ENCODE data around the gene PARP8. TPM values are rescaled to one million over a fixed set of nuclear protein-coding genes. Genes with fewer than 3 reads are reported as not detected.
A peak's percentile ranks its signal among the peaks of the same experiment; 100 is the strongest.

PARP8 gene
- total RNA-seq, 2 experiments from 2014 or later: 42.9 to 48.3 TPM

DNA sequence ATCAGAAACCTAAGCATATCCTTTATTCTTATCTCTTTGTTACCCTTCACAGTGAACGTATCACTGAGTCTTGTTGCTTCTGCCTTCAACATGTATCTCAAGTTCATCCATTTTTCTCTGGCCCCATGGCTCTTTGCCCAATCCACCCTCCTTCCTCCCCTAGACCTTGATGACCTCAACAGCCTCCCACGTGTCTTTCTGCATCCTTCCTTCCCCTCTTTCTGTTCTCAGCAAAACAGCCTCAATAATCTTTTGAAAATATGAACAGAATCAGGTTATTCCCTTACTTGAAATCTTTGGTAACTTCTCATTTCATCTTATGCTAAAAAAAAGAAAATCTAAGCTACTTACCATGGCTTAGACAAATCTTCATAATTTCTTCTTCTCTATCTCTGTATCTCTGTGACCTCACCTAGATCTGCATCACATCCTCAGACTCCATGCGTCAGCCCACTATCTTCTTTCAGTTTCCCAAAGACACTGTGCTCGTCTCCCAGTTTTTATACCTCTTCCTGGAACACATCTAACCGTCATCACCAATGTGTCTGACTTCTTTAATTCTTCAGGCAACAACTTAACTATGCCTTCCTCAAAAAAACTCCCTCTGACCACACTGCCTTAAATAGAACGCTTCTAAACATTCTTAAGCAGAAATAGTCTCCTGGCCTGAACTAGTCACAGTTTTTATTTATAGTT is 208.0 kb downstream of the PARP8 start:
- CTCF ChIA-PET: interaction anchor here (0.8 kb wide), 1 partner anchor 360 kb away, joined by 3 read pairs; no protein-coding TSS in a partner anchor
- Mint-ChIP-seq H3K27me3 (peaks cover 9% of the 10 kb centered on the region), H3K36me3 (ENCODE audit: low read depth) (no peaks in the 10 kb centered on the region), H3K27ac (no peak overlapping the region), H3K9me3 (no peaks in the 10 kb centered on the region), H3K4me3 (no peak overlapping the region), H3K4me1 (ENCODE audit: low read depth) (peaks cover 12% of the 10 kb centered on the region)
- DNase-seq (peak; percentile 5), ATAC-seq (no peak)
- POLR2A ChIA-PET: no interaction called here
- intact Hi-C loops (cut with micrococcal nuclease): no loop called here
- TF ChIP-seq, protein P1, sequence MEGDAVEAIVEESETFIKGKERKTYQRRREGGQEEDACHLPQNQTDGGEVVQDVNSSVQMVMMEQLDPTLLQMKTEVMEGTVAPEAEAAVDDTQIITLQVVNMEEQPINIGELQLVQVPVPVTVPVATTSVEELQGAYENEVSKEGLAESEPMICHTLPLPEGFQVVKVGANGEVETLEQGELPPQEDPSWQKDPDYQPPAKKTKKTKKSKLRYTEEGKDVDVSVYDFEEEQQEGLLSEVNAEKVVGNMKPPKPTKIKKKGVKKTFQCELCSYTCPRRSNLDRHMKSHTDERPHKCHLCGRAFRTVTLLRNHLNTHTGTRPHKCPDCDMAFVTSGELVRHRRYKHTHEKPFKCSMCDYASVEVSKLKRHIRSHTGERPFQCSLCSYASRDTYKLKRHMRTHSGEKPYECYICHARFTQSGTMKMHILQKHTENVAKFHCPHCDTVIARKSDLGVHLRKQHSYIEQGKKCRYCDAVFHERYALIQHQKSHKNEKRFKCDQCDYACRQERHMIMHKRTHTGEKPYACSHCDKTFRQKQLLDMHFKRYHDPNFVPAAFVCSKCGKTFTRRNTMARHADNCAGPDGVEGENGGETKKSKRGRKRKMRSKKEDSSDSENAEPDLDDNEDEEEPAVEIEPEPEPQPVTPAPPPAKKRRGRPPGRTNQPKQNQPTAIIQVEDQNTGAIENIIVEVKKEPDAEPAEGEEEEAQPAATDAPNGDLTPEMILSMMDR (IDR thresholded peaks at IDR 0.05): no peak

DNA sequence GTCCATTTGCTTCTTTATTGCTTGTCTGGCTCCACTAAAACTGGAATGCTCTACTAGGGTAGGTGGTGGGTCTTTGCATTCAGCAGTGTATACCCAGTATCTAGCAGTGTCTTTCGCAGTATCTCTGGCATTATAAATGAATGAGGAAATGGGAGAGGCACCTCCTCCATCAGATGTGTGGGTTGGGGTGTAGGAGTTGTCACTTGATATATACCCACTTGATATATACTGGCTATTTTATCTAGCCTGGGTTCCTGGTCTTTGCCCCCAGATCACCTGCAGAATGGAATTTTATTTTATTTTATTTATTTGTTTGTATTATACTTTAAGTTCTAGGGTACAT is 208.5 kb downstream of the PARP8 start:
- H3K4me3 Mint-ChIP-seq: no peak overlapping the region
- no peak for ATAC-seq
- CTCF ChIA-PET: interaction anchor here (0.8 kb wide), 1 partner anchor 360 kb away, joined by 3 read pairs; no protein-coding TSS in a partner anchor

DNA sequence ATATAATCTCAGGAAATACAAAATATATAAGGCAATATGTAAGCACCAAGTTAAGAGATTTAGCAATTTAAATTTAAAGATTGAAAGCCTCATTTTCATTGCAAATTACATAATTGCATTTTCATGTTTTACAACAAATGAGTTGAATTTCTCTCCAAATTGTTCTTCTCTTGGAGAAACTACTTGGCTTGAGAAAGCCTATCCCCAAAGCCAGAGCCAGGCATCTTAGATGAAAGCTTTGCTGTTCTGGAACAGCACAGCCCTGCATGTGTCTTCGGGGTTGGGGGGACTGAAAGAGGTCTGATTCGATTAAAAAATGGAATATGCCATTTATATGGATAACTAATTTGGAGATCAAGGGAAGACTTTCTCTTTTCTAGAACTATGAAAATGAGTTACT is 212.0 kb downstream of the PARP8 start:
- no peaks in the 10 kb centered on the region for H3K9me3 Mint-ChIP-seq

More for the DNA sequence above, 208.5 kb downstream of the PARP8 start:
- Mint-ChIP-seq H3K4me1 (ENCODE audit: low read depth) (peaks cover 12% of the 10 kb centered on the region), H3K9me3 (no peaks in the 10 kb centered on the region), H3K27me3 (peaks cover 5% of the 10 kb centered on the region), H3K27ac (no peak overlapping the region), H3K36me3 (ENCODE audit: low read depth) (no peaks in the 10 kb centered on the region)
- DNase-seq: no peak
- intact Hi-C loops (cut with micrococcal nuclease): no loop called here
- TF ChIP-seq, protein P1 (IDR thresholded peaks at IDR 0.05): no peak
- POLR2A ChIA-PET: no interaction called here

DNA sequence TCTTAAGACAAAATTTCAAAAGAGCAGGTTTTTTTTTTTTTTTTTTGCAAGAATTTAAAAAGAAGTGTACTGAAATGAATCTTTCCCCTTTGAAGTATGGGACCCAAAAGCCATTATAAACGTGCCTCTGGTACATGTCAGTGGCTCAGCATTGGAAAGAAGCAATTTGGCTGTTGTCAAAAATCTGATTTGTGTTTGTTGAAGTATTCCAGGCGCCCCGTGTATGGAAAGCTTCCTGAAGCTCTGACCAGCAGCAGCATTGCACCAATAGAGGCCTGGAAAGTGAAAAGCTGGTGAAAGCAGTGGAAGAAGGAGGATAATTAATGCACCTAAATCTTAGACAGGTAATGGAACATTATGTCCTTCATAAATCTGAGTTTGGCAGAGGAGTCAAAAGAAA is 215.0 kb downstream of the PARP8 start:
- ChIA-PET POLR2A (no interaction called here), CTCF (interaction anchor here (0.6 to 1.4 kb wide), 2 partner anchors 14 to 28 kb away, joined by 3 to 4 read pairs; no protein-coding TSS in a partner anchor)
- Mint-ChIP-seq H3K9me3 (no peaks in the 10 kb centered on the region), H3K27me3 (peaks cover 6% of the 10 kb centered on the region), H3K27ac (no peak overlapping the region), H3K4me3 (no peak overlapping the region), H3K4me1 (ENCODE audit: low read depth) (no peaks in the 10 kb centered on the region), H3K36me3 (ENCODE audit: low read depth) (no peaks in the 10 kb centered on the region)
- intact Hi-C loops (cut with micrococcal nuclease): no loop called here
- TF ChIP-seq, protein P1 (IDR thresholded peaks at IDR 0.05): no peak
- no peak for ATAC-seq
- DNase-seq: no peak

More for the DNA sequence above, 212.0 kb downstream of the PARP8 start:
- Mint-ChIP-seq H3K27ac (no peak overlapping the region), H3K4me1 (ENCODE audit: low read depth) (peaks cover 12% of the 10 kb centered on the region), H3K36me3 (ENCODE audit: low read depth) (no peaks in the 10 kb centered on the region), H3K4me3 (no peak overlapping the region), H3K27me3 (peaks cover 2% of the 10 kb centered on the region)
- ChIA-PET CTCF (no interaction called here), POLR2A (no interaction called here)
- TF ChIP-seq, protein P1 (IDR thresholded peaks at IDR 0.05): no peak
- intact Hi-C loops (cut with micrococcal nuclease): no loop called here
- ATAC-seq (no peak), DNase-seq (no peak)

DNA sequence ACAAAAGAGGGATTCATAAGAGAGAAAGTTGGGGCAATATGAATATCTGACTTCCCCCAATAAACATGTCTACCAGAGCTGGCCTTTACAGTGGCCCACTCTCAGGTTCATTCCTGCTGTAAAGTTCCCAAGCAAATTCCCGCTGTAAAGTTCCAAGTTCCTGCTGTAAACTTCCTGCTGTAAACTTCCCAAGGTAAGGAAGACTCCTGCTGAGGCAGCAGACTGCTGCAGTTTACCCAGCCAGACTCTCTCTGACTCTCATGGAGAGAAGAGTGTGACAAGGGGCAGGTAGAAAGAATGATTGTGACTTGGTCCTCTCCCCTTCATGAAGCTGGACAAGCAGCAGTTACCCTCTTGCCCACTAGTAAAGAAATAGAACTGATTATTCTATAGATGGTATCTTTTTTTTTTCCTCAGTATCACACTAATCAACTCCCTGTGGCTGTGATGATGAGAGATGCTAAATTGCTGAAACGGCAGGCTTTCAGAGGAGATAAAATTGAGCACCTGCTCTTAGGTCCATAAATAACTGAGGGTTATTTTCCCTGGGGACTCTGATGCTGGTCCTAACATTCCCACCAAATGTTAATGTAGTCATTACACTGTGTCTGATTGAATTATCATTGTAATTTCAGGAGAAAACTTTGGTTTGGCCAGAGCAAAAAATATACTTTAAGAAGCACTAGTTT is 220.4 kb downstream of the PARP8 start:
- ATAC-seq: no peak

More for the DNA sequence above, 220.4 kb downstream of the PARP8 start:
- H3K4me3 Mint-ChIP-seq: no peak overlapping the region
- TF ChIP-seq, protein P1 (IDR thresholded peaks at IDR 0.05): no peak
- no peaks in the 10 kb centered on the region for H3K4me1 Mint-ChIP-seq (ENCODE audit: low read depth)
- ChIA-PET CTCF (no interaction called here), POLR2A (no interaction called here)
- intact Hi-C loops (cut with micrococcal nuclease): no loop called here
- H3K27ac Mint-ChIP-seq: no peak overlapping the region
- no peaks in the 10 kb centered on the region for H3K9me3 Mint-ChIP-seq
- no peak for DNase-seq
- H3K27me3 Mint-ChIP-seq: peaks cover 14% of the 10 kb centered on the region
- no peaks in the 10 kb centered on the region for H3K36me3 Mint-ChIP-seq (ENCODE audit: low read depth)
